GM12878 (cell line): ENCODE results near the gene LIN7A. TPM values are rescaled to one million over a fixed set of nuclear protein-coding genes. Genes with fewer than 3 reads are reported as not detected.

Experiments used
- ATAC-seq: fragments of 200-7000 bp; cut with Tn5 transposase; 3 replicates; pipeline ENCODE4 v1.9.1; 2020; ENCODE audit warnings: mild to moderate bottlenecking, moderate library complexity
- BruUV-seq: library from RNA; stranded (reverse); fragments of 400-500 nt; replicated peaks from 2 replicates; lab custom pipeline; 2021; lab: Mats Ljungman, UMichigan
- CTCF ChIA-PET: fragments of 300-600 bp; sonication (Branson Sonifier 250); formaldehyde crosslinking; extraction: SDS; loops from one replicate; lab custom pipeline; 2021; ENCODE audit warnings: inconsistent platforms; lab: Yijun Ruan, JAX
- POLR2A ChIA-PET: fragments of 350-600 bp; formaldehyde crosslinking; extraction: SDS; loops from one replicate; lab custom pipeline; 2021; ENCODE audit warnings: inconsistent platforms; lab: Charles Lee
- RAD21 ChIA-PET: fragments of 300-600 bp; sonication (Branson Sonifier 250); formaldehyde crosslinking; loops from one replicate; lab custom pipeline; 2023; ENCODE audit warnings: antibody characterized with exemption; ENCODE audit not compliant: unreplicated experiment; lab: Charles Lee
- SMC1A ChIA-PET: fragments of 300-600 bp; sonication (Branson Sonifier 250); formaldehyde crosslinking; loops from one replicate; lab custom pipeline; 2023; ENCODE audit not compliant: unreplicated experiment, uncharacterized antibody; lab: Charles Lee
- DNase-seq: peaks from one replicate; pipeline ENCODE4 v3.0.0-alpha.2; 2011; ENCODE audit warnings: low read depth, low spot score
- FAIRE-seq: peaks from 3 replicates; lab custom pipeline; 2011; peaks lifted over from hg19 to GRCh38; lab: Jason Lieb, UNC
- H2AFZ ChIP-seq: 2 replicates; pipeline ENCODE4 v1.6.0; 2011; ENCODE audit warnings: low read depth, low read length, control low read depth; ENCODE audit not compliant: control insufficient read depth
- H3K27ac ChIP-seq: 2 replicates; pipeline ENCODE4 v1.5.1; 2011; ENCODE audit warnings: control low read depth; ENCODE audit not compliant: control insufficient read depth, insufficient read depth
- H3K27me3 ChIP-seq, 2 experiments: replicated peaks in 1 of 2; 2 replicates each; pipeline versions ENCODE4 v1.6.0 to v1.6.1; 2011; ENCODE audit warnings: low read length in 1 of 2; ENCODE audit not compliant: control insufficient read depth in 2 of 2, insufficient read depth in 2 of 2
- H3K36me3 ChIP-seq, 2 experiments: 2 replicates each; pipeline ENCODE4 v1.5.1; 2011; ENCODE audit warnings: low read length in 1 of 2; ENCODE audit not compliant: control insufficient read depth in 2 of 2, insufficient read depth in 2 of 2
- H3K4me1 ChIP-seq: 2 replicates; pipeline ENCODE4 v1.6.1; 2011; ENCODE audit warnings: mild to moderate bottlenecking, low read length, moderate library complexity, mixed read lengths; ENCODE audit not compliant: control insufficient read depth, insufficient read depth
- H3K4me2 ChIP-seq: 2 replicates; pipeline ENCODE4 v1.6.0; 2011; ENCODE audit warnings: control low read depth; ENCODE audit not compliant: control insufficient read depth, insufficient read depth
- H3K4me3 ChIP-seq: fragments of 200-600 bp; sonication (generic); 2 replicates; pipeline ENCODE4 v1.5.1; 2016
- H3K79me2 ChIP-seq: 2 replicates; pipeline ENCODE4 v1.6.0; 2011; ENCODE audit warnings: low read length; ENCODE audit not compliant: control insufficient read depth, insufficient read depth
- H3K9ac ChIP-seq: 2 replicates; pipeline ENCODE4 v1.8.0; 2011; ENCODE audit warnings: low read length, control low read depth, mixed read lengths; ENCODE audit not compliant: control insufficient read depth, insufficient read depth
- H3K9me3 ChIP-seq: replicated peaks from 3 replicates; pipeline ENCODE4 v1.5.1; 2011; ENCODE audit warnings: mild to moderate bottlenecking, low read length; ENCODE audit not compliant: control insufficient read depth, insufficient read depth
- H4K20me1 ChIP-seq: 2 replicates; pipeline ENCODE4 v1.6.0; 2011; ENCODE audit not compliant: control insufficient read depth, insufficient read depth
- CUX1 ChIP-seq: IDR thresholded peaks from 2 replicates; pipeline ENCODE4 v1.6.1; 2012; ENCODE audit warnings: improper control_type of control experiment, low read depth, low read length; ENCODE audit not compliant: insufficient replicate concordance
- NFXL1 ChIP-seq: fragments of 450-650 bp; IDR thresholded peaks from 2 replicates; pipeline ENCODE4 v1.6.1; 2017; ENCODE audit warnings: antibody characterized with exemption, mild to moderate bottlenecking, borderline replicate concordance
- RAD21 ChIP-seq: IDR thresholded peaks from 2 replicates; pipeline ENCODE4 v1.6.1; 2011; ENCODE audit warnings: mild to moderate bottlenecking, low read depth, low read length, moderate library complexity; ENCODE audit not compliant: insufficient read depth
- RELA ChIP-seq: fragments of 450-650 bp; IDR thresholded peaks from 2 replicates; pipeline ENCODE4 v1.8.0; 2014; ENCODE audit warnings: borderline replicate concordance; ENCODE audit not compliant: partially characterized antibody
- TAF1 ChIP-seq: IDR thresholded peaks from 2 replicates; pipeline ENCODE4 v1.6.1; 2011; ENCODE audit warnings: mild to moderate bottlenecking, low read depth, low read length, borderline replicate concordance
- ZBTB4 ChIP-seq: fragments of 450-650 bp; formaldehyde crosslinking; IDR thresholded peaks from 2 replicates; pipeline ENCODE4 v1.4.0; 2022; ENCODE audit warnings: mild to moderate bottlenecking, moderate library complexity
- WGBS: methylation state at CpG from one replicate; pipeline ENCODE4 v1.1.6; 2016; ENCODE audit warnings: low lambda C conversion rate; ENCODE audit not compliant: insufficient replicate concordance, insufficient coverage; ENCODE audit errors: missing lambda C conversion rate; 5-methylcytosine and 5-hydroxymethylcytosine counted together
- in situ Hi-C: fragments of 300-500 bp; cut with MboI; formaldehyde crosslinking; loops from 9 replicates; pipeline ENCODE4 v1.14.3; 2018; ENCODE audit warnings: mixed read lengths
- intact Hi-C: fragments of 100-400 bp; cut with micrococcal nuclease; formaldehyde crosslinking; loops from one replicate; pipeline ENCODE4 v1.14.2; 2022; ENCODE audit not compliant: unreplicated experiment
- polyA plus RNA-seq, 11 experiments: library from polyadenylated mRNA; depleted of rRNA in 4 of 11; unstranded in 6 of 11; stranded (reverse) in 5 of 11; fragments of >200 nt; fragmentation: Nextera tagmentation in 4 of 11; fragmentation: Illumina TruSeq in 1 of 11; extraction: Ambion mirVana in 4 of 11; extraction: Trizol in 1 of 11; gene quantifications; 1 replicate in 1 of 11; 2 replicates in 10 of 11; pipeline versions ENCODE4 v1.2.1 to v1.2.3, GENCODE V29; 2011 to 2016; ENCODE audit warnings: inconsistent platforms in 2 of 11, missing spikeins in 2 of 11, low read depth in 1 of 11
- total RNA-seq, 4 experiments: library from RNA; depleted of rRNA in 3 of 4; stranded (reverse); fragments of >200 nt in 3 of 4; fragmentation: Illumina TruSeq in 1 of 4; extraction: Trizol in 1 of 4; gene quantifications; 2 replicates each; pipeline versions ENCODE4 v1.2.1 to v1.2.3, GENCODE V29; 2013 to 2021

Gene LIN7A
- total and polyA plus RNA-seq, 10 of the 15 experiments (the other 5 are each of a cell fraction or from before 2014, with no cell fraction given) = 0.04 to 0.93 (median 0.35) TPM; not detected in 1

GRCh38 chr12:80847575-80847974 is 90.2 kb downstream of the LIN7A start:
- Histone ChIP-seq H3K36me3 (no peaks in the 10 kb centered on the region), H3K27ac (no peak overlapping the region), H3K4me2 (no peak overlapping the region), H3K27me3 (no peaks in the 10 kb centered on the region), H2AFZ (no peak overlapping the region), H3K9ac (no peak overlapping the region), H4K20me1 (no peaks in the 10 kb centered on the region), H3K4me1 (no peaks in the 10 kb centered on the region), H3K79me2 (no peaks in the 10 kb centered on the region), H3K9me3 (no peaks in the 10 kb centered on the region), H3K4me3 (no peak overlapping the region)
- ATAC-seq = no peak
- intact Hi-C loops = no loop called here
- no peak for DNase-seq
- ChIA-PET SMC1A (no interaction called here), POLR2A (no interaction called here), RAD21 (no interaction called here), CTCF (interaction anchor here (1.0 to 1.1 kb wide), 2 partner anchors 8 to 168 kb away, joined by 3 read pairs; no protein-coding TSS in a partner anchor)
- WGBS = 67% methylated on average over 3 of the region's 3 CpGs
- in situ Hi-C loops = no loop called here
- no peak for FAIRE-seq
- TF ChIP-seq TAF1 (no peak), RAD21 (no peak), RELA (no peak), NFXL1 (no peak), CUX1 (no peak), ZBTB4 (no peak)
- BruUV-seq = no TSS peak
